ENCODE results near the gene EIF3I.
A peak's percentile ranks its signal among the peaks of the same experiment; 100 is the strongest.
"Not testable (repeated sequence)": the region's sequence is repeated elsewhere in the genome, so short reads cannot be mapped to it uniquely, and the experiment has no call there.

Gene EIF3I

GRCh38 chr1:32250893-32251716 is 28.9 kb downstream of the EIF3I start, which contains the start of gene LCK:
Gene LCK, plus strand, starts transcription at chr1:32251265. Its CDS starts 23,065 bp downstream, at chr1:32274330.
- peak within 1 kb of the TSS; percentile 65 for H3K4me3 ChIP-seq (ENCODE audit: low read depth, low read length)
- DNase-seq (ENCODE audit: low read depth), result no peak
- TF ChIP-seq, protein P1, sequence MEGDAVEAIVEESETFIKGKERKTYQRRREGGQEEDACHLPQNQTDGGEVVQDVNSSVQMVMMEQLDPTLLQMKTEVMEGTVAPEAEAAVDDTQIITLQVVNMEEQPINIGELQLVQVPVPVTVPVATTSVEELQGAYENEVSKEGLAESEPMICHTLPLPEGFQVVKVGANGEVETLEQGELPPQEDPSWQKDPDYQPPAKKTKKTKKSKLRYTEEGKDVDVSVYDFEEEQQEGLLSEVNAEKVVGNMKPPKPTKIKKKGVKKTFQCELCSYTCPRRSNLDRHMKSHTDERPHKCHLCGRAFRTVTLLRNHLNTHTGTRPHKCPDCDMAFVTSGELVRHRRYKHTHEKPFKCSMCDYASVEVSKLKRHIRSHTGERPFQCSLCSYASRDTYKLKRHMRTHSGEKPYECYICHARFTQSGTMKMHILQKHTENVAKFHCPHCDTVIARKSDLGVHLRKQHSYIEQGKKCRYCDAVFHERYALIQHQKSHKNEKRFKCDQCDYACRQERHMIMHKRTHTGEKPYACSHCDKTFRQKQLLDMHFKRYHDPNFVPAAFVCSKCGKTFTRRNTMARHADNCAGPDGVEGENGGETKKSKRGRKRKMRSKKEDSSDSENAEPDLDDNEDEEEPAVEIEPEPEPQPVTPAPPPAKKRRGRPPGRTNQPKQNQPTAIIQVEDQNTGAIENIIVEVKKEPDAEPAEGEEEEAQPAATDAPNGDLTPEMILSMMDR (IDR thresholded peaks at IDR 0.05; ENCODE audit: low read depth, low read length, missing control alignments), result no peak

DNA sequence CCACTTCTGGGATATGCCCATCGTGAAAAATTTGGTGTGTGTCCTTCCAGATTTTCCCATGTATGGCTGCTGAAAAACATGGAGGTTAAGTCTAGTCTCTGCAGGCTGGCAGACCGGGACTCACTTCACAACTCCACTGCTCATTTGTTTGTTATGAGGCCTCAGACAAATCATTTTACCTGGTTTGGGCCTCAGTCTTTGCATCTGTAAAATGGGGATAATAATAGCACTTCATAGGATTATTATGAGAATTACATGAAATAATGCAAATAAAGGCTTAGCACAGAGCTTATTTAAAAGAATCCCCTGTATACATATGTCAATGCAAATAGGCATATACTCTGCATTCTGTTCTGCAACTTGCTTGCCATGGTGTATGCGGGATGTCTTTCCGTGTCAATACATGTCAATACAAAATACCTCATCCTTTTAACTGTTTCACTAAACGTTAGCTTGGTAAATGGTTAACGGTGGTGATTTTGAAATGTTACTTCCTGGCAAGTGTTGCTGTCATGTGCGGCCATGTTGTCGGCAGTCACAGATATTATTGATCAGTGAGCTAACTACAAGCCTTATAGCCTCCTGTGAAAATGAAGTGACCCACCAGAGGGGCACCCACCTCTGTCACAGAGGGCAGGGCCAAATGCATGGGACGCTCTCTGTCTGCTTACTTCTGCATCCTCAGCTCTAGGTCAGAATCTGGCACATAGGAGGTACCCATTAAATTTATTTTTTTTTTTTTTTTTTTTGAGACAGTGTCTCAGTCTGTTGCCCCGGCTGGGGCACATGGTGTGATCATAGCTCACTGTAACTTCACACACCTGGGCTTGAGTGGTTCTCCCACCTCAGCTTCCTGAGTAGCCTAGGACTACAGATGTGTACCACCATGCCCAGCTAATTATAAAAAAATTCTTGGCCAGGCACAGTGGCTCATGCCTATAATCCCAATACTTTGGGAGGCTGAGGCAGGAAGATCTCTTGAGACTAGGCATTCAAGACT is 33.2 kb downstream of the EIF3I start:
- DNase-seq (ENCODE audit: low read depth), result no peak
- TF ChIP-seq, protein P1 (IDR thresholded peaks at IDR 0.05; ENCODE audit: low read depth, low read length, missing control alignments), result no peak
- peak overlapping the region; percentile 65; the same call in 1 of the 2 replicates for H3K4me3 ChIP-seq (ENCODE audit: low read depth, low read length)

DNA sequence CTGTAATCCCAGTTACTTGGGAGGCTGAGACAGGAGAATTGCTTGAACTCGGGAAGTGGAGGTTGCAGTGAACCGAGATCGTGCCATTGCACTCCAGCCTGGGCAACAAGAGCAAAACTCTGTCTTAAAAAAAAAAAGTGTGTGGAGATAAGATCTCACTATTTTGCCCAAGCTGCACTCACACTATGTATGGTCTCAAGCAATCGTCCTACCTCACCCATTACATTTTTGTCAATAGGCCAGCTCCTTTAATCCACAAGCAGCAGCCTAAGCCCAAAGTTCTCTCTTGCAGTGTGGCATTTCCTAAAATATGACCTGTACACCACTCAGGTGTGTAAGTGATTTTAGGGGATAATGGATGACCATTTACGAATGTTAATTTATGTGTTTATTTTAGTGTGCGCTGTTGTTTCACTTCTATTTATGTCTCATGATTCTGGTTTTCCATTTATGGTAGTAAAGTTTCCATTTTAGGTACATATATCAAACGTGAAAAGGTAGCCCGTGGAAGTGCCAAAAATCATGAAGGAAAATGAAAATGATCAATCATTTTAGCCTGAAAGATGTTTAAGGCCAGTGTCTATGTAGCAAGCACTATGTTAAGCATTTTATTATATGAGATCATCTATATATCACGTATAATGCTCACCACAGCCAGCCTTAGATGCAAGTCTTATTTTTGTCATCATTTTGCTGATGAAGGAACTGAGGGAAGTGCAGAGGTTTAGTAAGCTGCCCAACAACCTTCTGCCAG is 34.4 kb downstream of the EIF3I start:
- H3K4me3 ChIP-seq (ENCODE audit: low read depth, low read length), result peak overlapping the region; percentile 27; the same call in 1 of the 2 replicates
- TF ChIP-seq, protein P1 (IDR thresholded peaks at IDR 0.05; ENCODE audit: low read depth, low read length, missing control alignments), result no peak
- DNase-seq (ENCODE audit: low read depth), result no peak

- no peak for DNase-seq (ENCODE audit: low read depth)
- TF ChIP-seq, protein P1 (IDR thresholded peaks at IDR 0.05; ENCODE audit: low read depth, low read length, missing control alignments), result no peak
- no peak overlapping the region for H3K4me3 ChIP-seq (ENCODE audit: low read depth, low read length)
Measured at GRCh38 chr1:32257227-32257508, 35.0 kb downstream of the EIF3I start.

DNA sequence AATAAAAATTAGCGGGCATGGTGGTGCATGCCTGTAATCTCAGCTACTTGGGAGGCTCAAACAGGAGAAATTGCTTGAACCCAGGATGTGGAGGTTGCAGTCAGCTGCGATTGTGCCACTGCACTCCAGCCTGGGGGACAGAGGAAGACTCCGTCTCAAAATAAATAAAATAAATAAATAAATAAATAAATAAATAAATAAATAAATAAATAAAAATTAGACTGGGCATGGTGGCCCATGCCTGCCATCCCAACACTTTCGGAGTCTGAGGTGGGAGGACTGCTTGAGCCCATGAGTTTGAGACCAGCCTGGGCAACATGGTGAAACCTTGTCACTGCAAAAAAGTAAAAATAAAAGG is 41.0 kb downstream of the EIF3I start:
- H3K4me3 ChIP-seq (ENCODE audit: low read depth, low read length); DNase-seq (ENCODE audit: low read depth): not testable (repeated sequence)

DNA sequence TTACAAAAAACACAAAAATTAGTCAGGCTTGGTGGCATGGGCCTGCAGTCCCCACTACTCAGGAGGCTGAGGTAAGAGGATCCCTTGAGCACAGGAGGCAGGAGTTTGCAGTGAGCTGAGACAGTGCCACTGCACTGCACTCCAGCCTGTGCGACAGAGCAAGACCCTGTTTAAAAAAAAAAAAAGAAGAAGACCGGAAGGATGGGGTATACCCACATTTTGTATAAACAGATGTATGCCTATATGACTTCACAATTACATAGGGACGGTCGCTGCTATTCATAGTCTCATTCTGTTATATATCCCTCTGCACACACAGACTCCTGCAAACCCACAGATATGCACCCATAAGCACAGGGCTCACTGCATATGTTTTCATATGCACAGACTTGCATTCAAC is 41.5 kb downstream of the EIF3I start:
- TF ChIP-seq, protein P1 (IDR thresholded peaks at IDR 0.05; ENCODE audit: low read depth, low read length, missing control alignments), result no peak
- no peak overlapping the region; the same call in 1 of the 2 replicates for H3K4me3 ChIP-seq (ENCODE audit: low read depth, low read length)
- no peak for DNase-seq (ENCODE audit: low read depth)

DNA sequence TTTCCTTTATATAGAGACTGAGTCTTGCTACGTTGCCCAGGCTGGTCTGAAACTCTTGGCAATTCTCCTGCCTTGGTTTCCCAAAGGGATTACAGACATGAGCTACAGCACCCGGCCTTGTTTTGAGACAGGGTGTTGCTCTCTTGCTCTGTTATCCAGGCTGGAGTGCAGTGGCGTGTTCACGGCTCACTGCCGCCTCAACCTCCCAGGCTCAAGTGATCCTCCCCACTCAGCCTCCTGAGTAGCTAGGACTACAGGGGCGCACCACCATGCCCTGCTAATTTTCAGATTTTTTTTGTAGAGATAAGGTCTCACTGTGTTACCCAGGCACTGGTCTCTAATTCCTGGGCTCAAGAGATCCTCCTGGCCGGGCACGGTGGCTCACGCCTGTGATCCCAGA is 43.6 kb downstream of the EIF3I start:
- DNase-seq (ENCODE audit: low read depth), result no peak
- TF ChIP-seq, protein P1 (IDR thresholded peaks at IDR 0.05; ENCODE audit: low read depth, low read length, missing control alignments), result no peak
- H3K4me3 ChIP-seq (ENCODE audit: low read depth, low read length), result no peak overlapping the region
